ENCODE data around the gene S100Z. TPM values are rescaled to one million over a fixed set of nuclear protein-coding genes. Genes with fewer than 3 reads are reported as not detected.
"Not testable (repeated sequence)": the region's sequence is repeated elsewhere in the genome, so short reads cannot be mapped to it uniquely, and the experiment has no call there.

S100Z gene
- total RNA-seq, 8 experiments from 2014 or later, result 0.24 to 0.43 TPM; not detected in 6

GRCh38 chr5:76945238-76945637 is 95.4 kb downstream of the S100Z start:
- WGBS, 10 experiments, result 57 to 100% (median 80%) methylated on average over 1 to 6 of the region's 9 CpGs; no CpG with 5 or more reads in 6 of the 10 experiments
- H3K4me1 ChIP-seq (replicated peaks in 1 of 2); ATAC-seq (replicated peaks in 6 of 8); in situ Hi-C loops (cut with MboI; ENCODE audit: low pct_unique_long_range_greater_than_20kb in 2 of 9, low sequenced_read_pairs in 9 of 9, unreplicated experiment in 9 of 9); H3K27ac ChIP-seq; H3K4me3 ChIP-seq: not testable (repeated sequence)

DNA sequence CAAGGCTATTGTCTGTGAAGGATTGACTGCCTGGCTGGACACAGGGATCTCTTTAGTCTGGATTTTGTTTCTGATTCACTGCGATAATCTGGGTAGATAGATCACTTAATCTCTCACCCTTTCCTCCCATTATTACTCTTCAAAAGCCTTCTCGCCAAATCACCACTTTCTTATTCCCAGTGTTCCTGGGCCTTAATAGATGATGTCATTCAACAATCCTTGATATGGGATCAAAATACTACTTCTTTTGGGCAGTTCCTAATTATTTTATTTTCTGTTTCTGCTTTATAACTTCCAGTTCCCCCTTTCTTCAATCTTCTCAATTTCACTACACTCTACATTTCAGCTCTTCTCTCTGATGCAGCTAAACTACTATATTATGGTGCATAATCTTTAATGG is 96.3 kb downstream of the S100Z start:
- H3K4me3 ChIP-seq, result no peak overlapping the region
- no peak overlapping the region for H3K27ac ChIP-seq
- WGBS, 10 experiments, result 65 to 100% (median 100%) methylated on average over 1 to 2 of the region's 2 CpGs; no CpG with 5 or more reads in 1 of the 10 experiments
- no peaks in the 10 kb centered on the region for H3K4me1 ChIP-seq (replicated peaks in 1 of 2)
- ATAC-seq (replicated peaks in 6 of 8), result no peak
- in situ Hi-C loops (cut with MboI; ENCODE audit: low pct_unique_long_range_greater_than_20kb in 2 of 9, low sequenced_read_pairs in 9 of 9, unreplicated experiment in 9 of 9), result no loop called here

DNA sequence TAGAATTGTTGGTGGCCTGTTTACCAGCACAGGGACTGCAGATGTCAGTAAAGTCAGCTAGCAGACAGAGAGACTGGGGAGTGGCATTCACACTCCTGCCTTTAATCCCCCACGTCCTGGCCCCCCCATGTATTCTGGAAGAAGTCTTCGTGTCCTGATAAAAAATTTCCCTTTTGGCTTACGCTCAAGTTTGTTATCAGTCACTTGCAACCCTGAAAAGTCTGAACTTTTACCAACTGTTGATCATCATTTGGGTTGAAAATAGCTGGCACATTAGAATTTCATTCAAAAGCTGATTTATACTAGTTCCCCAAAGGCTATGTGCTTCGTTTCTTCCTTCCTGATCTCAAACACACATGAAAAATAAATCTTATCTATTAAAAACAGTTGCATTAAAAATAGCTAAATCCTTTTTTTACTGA is 97.3 kb downstream of the S100Z start:
- 5 to 92% (median 64%) methylated on average over 2 to 4 of the region's 4 CpGs; no CpG with 5 or more reads in 1 of the 10 experiments for WGBS, 10 experiments
- no peak overlapping the region for H3K4me3 ChIP-seq
- no peak for ATAC-seq (replicated peaks in 6 of 8)
- in situ Hi-C loops (cut with MboI; ENCODE audit: low pct_unique_long_range_greater_than_20kb in 2 of 9, low sequenced_read_pairs in 9 of 9, unreplicated experiment in 9 of 9), result no loop called here
- H3K4me1 ChIP-seq (replicated peaks in 1 of 2), result no peaks in the 10 kb centered on the region
- H3K27ac ChIP-seq, result no peak overlapping the region

- Histone ChIP-seq H3K4me3 (peak within 1 kb of the TSS; percentile 33 to 44 (median 38)), H3K27ac (no peak within 1 kb of the TSS), H3K4me1 (replicated peaks in 1 of 2) (no peaks in the 10 kb centered on the region)
- 23 to 49% (median 36%) methylated on average over 6 to 11 of the region's 23 CpGs; no CpG with 5 or more reads in 5 of the 10 experiments for WGBS, 10 experiments
- in situ Hi-C loops (cut with MboI; ENCODE audit: low pct_unique_long_range_greater_than_20kb in 2 of 9, low sequenced_read_pairs in 9 of 9, unreplicated experiment in 9 of 9), result no loop called here
- ATAC-seq (replicated peaks in 6 of 8), result peak in 7 of 8 experiments; percentile 18 to 64 (median 45)
Observed at GRCh38 chr5:76952795-76953536, 103.2 kb downstream of the S100Z start, which contains the start of gene CRHBP. Gene CRHBP, plus strand, starts transcription at chr5:76953045. Its CDS starts 90 bp downstream, at chr5:76953135.

- H3K27ac ChIP-seq, result no peak overlapping the region
- H3K4me1 ChIP-seq (replicated peaks in 1 of 2), result no peaks in the 10 kb centered on the region
- peak; percentile 43 to 85 (median 71) for ATAC-seq (replicated peaks in 6 of 8)
- WGBS, 10 experiments, result 0 to 7% (median 3%) methylated on average over 3 to 6 of the region's 81 CpGs; no CpG with 5 or more reads in 7 of the 10 experiments
- H3K4me3 ChIP-seq, result peak overlapping the region; percentile 33 to 44 (median 38)
- in situ Hi-C loops (cut with MboI; ENCODE audit: low pct_unique_long_range_greater_than_20kb in 2 of 9, low sequenced_read_pairs in 9 of 9, unreplicated experiment in 9 of 9), result no loop called here
Observed at GRCh38 chr5:76953551-76954382, 104.0 kb downstream of the S100Z start.

GRCh38 chr5:76954383-76954763 is 104.6 kb downstream of the S100Z start:
- WGBS, 10 experiments, result 5 to 13% (median 7%) methylated on average over 3 to 4 of the region's 25 CpGs; no CpG with 5 or more reads in 6 of the 10 experiments
- no peaks in the 10 kb centered on the region for H3K4me1 ChIP-seq (replicated peaks in 1 of 2)
- in situ Hi-C loops (cut with MboI; ENCODE audit: low pct_unique_long_range_greater_than_20kb in 2 of 9, low sequenced_read_pairs in 9 of 9, unreplicated experiment in 9 of 9), result no loop called here
- ATAC-seq (replicated peaks in 6 of 8), result no peak
- H3K4me3 ChIP-seq, result peak overlapping the region; percentile 33 to 44 (median 38)
- no peak overlapping the region for H3K27ac ChIP-seq

GRCh38 chr5:76956033-76956432 is 106.2 kb downstream of the S100Z start:
- Histone ChIP-seq H3K27ac (no peak overlapping the region), H3K4me3 (no peak overlapping the region), H3K4me1 (replicated peaks in 1 of 2) (no peaks in the 10 kb centered on the region)
- in situ Hi-C loops (cut with MboI; ENCODE audit: low pct_unique_long_range_greater_than_20kb in 2 of 9, low sequenced_read_pairs in 9 of 9, unreplicated experiment in 9 of 9), result no loop called here
- 80 to 100% (median 83%) methylated on average over 1 to 2 of the region's 2 CpGs; no CpG with 5 or more reads in 5 of the 10 experiments for WGBS, 10 experiments
- no peak for ATAC-seq (replicated peaks in 6 of 8)

DNA sequence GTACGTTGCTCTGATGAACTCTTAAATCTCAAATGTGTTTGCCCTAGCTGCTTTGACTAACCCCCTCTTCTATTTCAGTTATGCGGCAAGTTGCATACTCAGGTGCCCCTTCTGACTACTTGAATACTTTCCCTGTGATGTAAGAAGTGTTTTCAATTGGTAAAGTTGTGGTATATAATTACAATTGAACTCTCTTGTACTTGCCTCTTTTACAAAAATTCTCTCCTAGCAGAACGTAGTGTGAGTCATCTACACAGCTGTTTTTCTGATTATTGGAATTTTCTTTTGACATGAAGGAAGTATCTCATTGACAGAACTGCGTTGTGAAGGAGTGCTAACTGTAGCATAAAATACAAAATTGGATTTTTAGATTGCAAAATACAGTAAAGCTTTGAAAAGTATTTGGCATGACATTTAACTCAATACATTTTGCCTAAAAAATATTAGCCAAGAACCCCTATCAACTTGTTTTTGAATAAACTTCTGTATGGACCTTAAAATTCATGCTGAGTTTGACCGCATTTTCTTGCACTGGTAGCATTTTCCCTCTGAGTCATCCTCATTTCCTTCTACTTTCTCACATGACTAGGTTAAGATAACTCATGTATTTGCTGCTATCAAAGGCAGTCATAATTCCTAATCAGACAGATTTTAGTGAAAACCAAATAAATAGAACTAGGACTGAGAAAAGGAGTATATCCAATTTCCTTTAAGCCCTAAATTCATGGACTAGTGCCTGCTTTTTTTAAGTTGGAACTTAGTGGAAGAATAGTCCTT is 109.4 kb downstream of the S100Z start:
- 16 to 100% (median 75%) methylated on average over 1 to 5 of the region's 5 CpGs; no CpG with 5 or more reads in 1 of the 10 experiments for WGBS, 10 experiments
- no peak overlapping the region for H3K27ac ChIP-seq
- peaks cover 0 to 2% of the 10 kb centered on the region in 2 donors for H3K4me1 ChIP-seq (replicated peaks in 1 of 2)
- no peak overlapping the region for H3K4me3 ChIP-seq
- ATAC-seq (replicated peaks in 6 of 8), result peak in 2 of 8 experiments; percentile 70 to 85
- in situ Hi-C loops (cut with MboI; ENCODE audit: low pct_unique_long_range_greater_than_20kb in 2 of 9, low sequenced_read_pairs in 9 of 9, unreplicated experiment in 9 of 9), result no loop called here

- in situ Hi-C loops (cut with MboI; ENCODE audit: low pct_unique_long_range_greater_than_20kb in 2 of 9, low sequenced_read_pairs in 9 of 9, unreplicated experiment in 9 of 9), result no loop called here
- H3K4me1 ChIP-seq (replicated peaks in 1 of 2), result peaks cover 0 to 2% of the 10 kb centered on the region in 2 donors
- H3K4me3 ChIP-seq, result no peak overlapping the region
- H3K27ac ChIP-seq, result no peak overlapping the region
- WGBS, 10 experiments, result 0 to 94% (median 80%) methylated on average over 1 to 3 of the region's 3 CpGs; no CpG with 5 or more reads in 2 of the 10 experiments
- peak in 3 of 8 experiments; percentile 65 to 92 (median 77) for ATAC-seq (replicated peaks in 6 of 8)
Observed at GRCh38 chr5:76960004-76960625, 110.3 kb downstream of the S100Z start.

DNA sequence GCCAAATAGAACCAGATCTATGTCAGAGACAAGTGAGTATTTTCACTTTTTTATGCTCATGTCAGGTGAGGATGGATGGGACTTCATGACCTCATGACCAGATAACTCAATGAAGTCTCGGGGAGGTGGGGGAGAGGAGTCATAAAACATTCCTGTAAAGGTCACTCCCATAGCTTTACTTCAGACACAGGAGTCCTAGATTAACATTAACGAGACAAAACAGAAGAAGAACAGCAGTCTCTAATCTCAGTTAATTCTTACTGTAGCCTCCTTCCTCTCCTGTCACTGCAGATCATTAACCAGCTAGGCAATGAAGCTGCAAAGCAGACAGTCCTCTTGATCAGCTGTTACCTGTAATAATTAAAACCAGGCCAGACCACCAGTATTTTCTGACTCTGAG is 114.2 kb downstream of the S100Z start:
- ATAC-seq (replicated peaks in 6 of 8), result no peak
- in situ Hi-C loops (cut with MboI; ENCODE audit: low pct_unique_long_range_greater_than_20kb in 2 of 9, low sequenced_read_pairs in 9 of 9, unreplicated experiment in 9 of 9), result no loop called here
- H3K27ac ChIP-seq, result no peak overlapping the region
- 0 to 27% (median 15%) methylated on average over 1 to 2 of the region's 2 CpGs; no CpG with 5 or more reads in 3 of the 10 experiments for WGBS, 10 experiments
- no peak overlapping the region for H3K4me3 ChIP-seq
- H3K4me1 ChIP-seq (replicated peaks in 1 of 2), result peaks cover 0 to 2% of the 10 kb centered on the region in 2 donors

All from motor neuron (in vitro differentiated cells).